MM.1S (cell line): ENCODE data around the gene FAM117B.

Experiments used
- DNase-seq: peaks from one replicate; pipeline ENCODE4 v3.0.0-alpha.2; 2015
- H2AFZ ChIP-seq: fragments of 300-600 bp; sonication (generic); 2 replicates; pipeline ENCODE4 v1.6.0; 2016; ENCODE audit warnings: antibody characterized with exemption, low read length
- H3F3A ChIP-seq: fragments of 300-600 bp; sonication (generic); 2 replicates; pipeline ENCODE4 v1.6.1; 2016; ENCODE audit warnings: mild to moderate bottlenecking, antibody characterized with exemption, low read length, moderate library complexity, mixed read lengths; ENCODE audit not compliant: insufficient read depth
- H3K27ac ChIP-seq: fragments of 300-600 bp; sonication (generic); 2 replicates; pipeline ENCODE4 v1.5.1; 2016; ENCODE audit warnings: mild to moderate bottlenecking, low read length
- H3K27me3 ChIP-seq: fragments of 300-600 bp; sonication (generic); replicated peaks from 2 replicates; pipeline ENCODE4 v1.6.0; 2016; ENCODE audit warnings: low read length; ENCODE audit not compliant: insufficient read depth
- H3K36me3 ChIP-seq: fragments of 300-600 bp; sonication (generic); replicated peaks from 2 replicates; pipeline ENCODE4 v1.6.1; 2016; ENCODE audit warnings: mild to moderate bottlenecking, low read length, mixed read lengths; ENCODE audit not compliant: insufficient read depth
- H3K4me1 ChIP-seq: fragments of 300-600 bp; sonication (generic); 2 replicates; pipeline ENCODE4 v1.6.1; 2016; ENCODE audit warnings: low read length, mixed read lengths
- H3K4me2 ChIP-seq: fragments of 300-600 bp; sonication (generic); 2 replicates; pipeline ENCODE4 v1.6.0; 2016; ENCODE audit warnings: low read depth, low read length
- H3K4me3 ChIP-seq: fragments of 300-600 bp; sonication (generic); 2 replicates; pipeline ENCODE4 v1.5.1; 2016; ENCODE audit warnings: low read length, mixed read lengths
- H3K79me2 ChIP-seq: fragments of 300-600 bp; sonication (generic); 2 replicates; pipeline ENCODE4 v1.6.1; 2016; ENCODE audit warnings: mixed run types, low read length, mixed read lengths
- H3K9ac ChIP-seq: fragments of 300-600 bp; sonication (generic); 2 replicates; pipeline ENCODE4 v1.6.1; 2016; ENCODE audit warnings: low read length, mixed read lengths
- H3K9me2 ChIP-seq: fragments of 300-600 bp; sonication (generic); replicated peaks from 2 replicates; pipeline ENCODE4 v1.6.1; 2016; ENCODE audit warnings: mild to moderate bottlenecking, low read length, mixed read lengths; ENCODE audit not compliant: insufficient read depth
- H3K9me3 ChIP-seq: fragments of 300-600 bp; sonication (generic); replicated peaks from 2 replicates; pipeline ENCODE4 v1.6.1; 2016; ENCODE audit warnings: mild to moderate bottlenecking, low read length, mixed read lengths; ENCODE audit not compliant: insufficient read depth
- H4K20me1 ChIP-seq: fragments of 300-600 bp; sonication (generic); 2 replicates; pipeline ENCODE4 v1.6.1; 2016; ENCODE audit warnings: mild to moderate bottlenecking, low read length, moderate library complexity, mixed read lengths; ENCODE audit not compliant: insufficient read depth
- CTCF ChIP-seq: fragments of 300-600 bp; sonication (generic); IDR thresholded peaks from 2 replicates; pipeline ENCODE4 v1.5.1; 2016; ENCODE audit warnings: antibody characterized with exemption, low read length, mixed read lengths
- EZH2 ChIP-seq: fragments of 300-600 bp; sonication (generic); optimal IDR thresholded peaks from 2 replicates; pipeline ENCODE3; 2017; ENCODE audit warnings: low read depth, mild to moderate bottlenecking, antibody characterized with exemption, low read length, mixed read lengths
- EZH2phosphoT487 ChIP-seq: fragments of 300-600 bp; sonication (generic); IDR thresholded peaks from 2 replicates; pipeline ENCODE4 v1.6.1; 2018; ENCODE audit warnings: antibody characterized with exemption, low read length

FAM117B gene

GRCh38 chr2:202782940-202783558, 148.3 kb downstream of the FAM117B start:
- Histone ChIP-seq H3K9me2 (no peaks in the 10 kb centered on the region), H3F3A (no peaks in the 10 kb centered on the region), H3K4me2 (no peak overlapping the region), H3K9me3 (no peaks in the 10 kb centered on the region), H3K9ac (no peak overlapping the region), H3K27me3 (no peaks in the 10 kb centered on the region), H3K4me3 (no peak overlapping the region), H3K4me1 (no peaks in the 10 kb centered on the region), H2AFZ (no peak overlapping the region), H3K27ac (no peak overlapping the region), H3K36me3 (no peaks in the 10 kb centered on the region), H3K79me2 (no peaks in the 10 kb centered on the region), H4K20me1 (no peaks in the 10 kb centered on the region)
- TF ChIP-seq EZH2phosphoT487 (no peak), EZH2 (no peak), CTCF (no peak)
- DNase-seq, result no peak

GRCh38 chr2:202786842-202787241, 152.1 kb downstream of the FAM117B start:
- no peaks in the 10 kb centered on the region for H3K79me2 ChIP-seq
- TF ChIP-seq EZH2phosphoT487, result no peak
- TF ChIP-seq CTCF, result no peak
- TF ChIP-seq EZH2, result no peak
- no peak for DNase-seq
- no peaks in the 10 kb centered on the region for H3K36me3 ChIP-seq
- H3F3A ChIP-seq, result no peaks in the 10 kb centered on the region
- H3K27me3 ChIP-seq, result no peaks in the 10 kb centered on the region
- H3K4me1 ChIP-seq, result no peaks in the 10 kb centered on the region
- no peak overlapping the region for H2AFZ ChIP-seq
- H3K4me3 ChIP-seq, result no peak overlapping the region
- H4K20me1 ChIP-seq, result no peaks in the 10 kb centered on the region
- H3K9ac ChIP-seq, result no peak overlapping the region
- H3K9me2 ChIP-seq, result no peaks in the 10 kb centered on the region
- H3K4me2 ChIP-seq, result no peak overlapping the region
- H3K9me3 ChIP-seq, result no peaks in the 10 kb centered on the region
- H3K27ac ChIP-seq, result no peak overlapping the region

GRCh38 chr2:202790676-202791075, 155.9 kb downstream of the FAM117B start:
- Histone ChIP-seq H3K9ac (no peak overlapping the region), H3K4me2 (no peak overlapping the region), H3K27me3 (no peaks in the 10 kb centered on the region), H3K27ac (no peak overlapping the region), H4K20me1 (no peaks in the 10 kb centered on the region), H3K4me3 (no peak overlapping the region), H2AFZ (no peak overlapping the region), H3K9me2 (no peaks in the 10 kb centered on the region), H3K36me3 (no peaks in the 10 kb centered on the region), H3F3A (no peaks in the 10 kb centered on the region), H3K79me2 (no peaks in the 10 kb centered on the region), H3K4me1 (no peaks in the 10 kb centered on the region), H3K9me3 (no peaks in the 10 kb centered on the region)
- DNase-seq, result no peak
- no peak for TF ChIP-seq EZH2phosphoT487
- TF ChIP-seq EZH2, result no peak
- TF ChIP-seq CTCF, result no peak
